ENCODE results near the gene RIPK1. TPM values are rescaled to one million over a fixed set of nuclear protein-coding genes. Genes with fewer than 3 reads are reported as not detected.

The RIPK1 gene
- polyA plus RNA-seq, 1 experiment, result 25.9 TPM

- H3K27me3 ChIP-seq (ENCODE audit: control insufficient read depth, insufficient read depth, low read length), result no peaks in the 10 kb centered on the region
- H3K27ac ChIP-seq (ENCODE audit: low read depth, low read length), result no peak overlapping the region
- no peak overlapping the region for H3K4me3 ChIP-seq (ENCODE audit: low read depth, low read length)
- no peak for TF ChIP-seq CTCF (IDR thresholded peaks at IDR 0.05; ENCODE audit: low read depth, low read length)
- ChIA-PET POLR2A (interaction anchor here (1.0 kb wide), 1 partner anchor 13 kb away, joined by 3 read pairs; no protein-coding TSS in a partner anchor), CTCF (interaction anchor here (1.4 kb wide), 1 partner anchor 165 kb away, joined by 5 read pairs; no protein-coding TSS in a partner anchor)
- no peaks in the 10 kb centered on the region; the same call in none of the 2 replicates for H3K9me3 ChIP-seq (ENCODE audit: control insufficient read depth, insufficient read depth, low read length)
- DNase-seq (ENCODE audit: low read depth, low spot score), result no peak
Observed at GRCh38 chr6:3086282-3086946, 18.1 kb downstream of the RIPK1 start.

GRCh38 chr6:3088446-3088845 is 20.2 kb downstream of the RIPK1 start:
- TF ChIP-seq CTCF (IDR thresholded peaks at IDR 0.05; ENCODE audit: low read depth, low read length), result no peak
- CTCF ChIA-PET, result no interaction called here
- peak overlapping the region; percentile 65 for H3K27ac ChIP-seq (ENCODE audit: low read depth, low read length)
- no peaks in the 10 kb centered on the region for H3K27me3 ChIP-seq (ENCODE audit: control insufficient read depth, insufficient read depth, low read length)
- POLR2A ChIA-PET, result no interaction called here
- H3K4me3 ChIP-seq (ENCODE audit: low read depth, low read length), result no peak overlapping the region
- no peaks in the 10 kb centered on the region; the same call in none of the 2 replicates for H3K9me3 ChIP-seq (ENCODE audit: control insufficient read depth, insufficient read depth, low read length)
- DNase-seq (ENCODE audit: low read depth, low spot score), result no peak

GRCh38 chr6:3088968-3089367 is 20.7 kb downstream of the RIPK1 start:
- POLR2A ChIA-PET, result no interaction called here
- H3K4me3 ChIP-seq (ENCODE audit: low read depth, low read length), result no peak overlapping the region
- no peaks in the 10 kb centered on the region; the same call in none of the 2 replicates for H3K9me3 ChIP-seq (ENCODE audit: control insufficient read depth, insufficient read depth, low read length)
- DNase-seq (ENCODE audit: low read depth, low spot score), result no peak
- peak overlapping the region; percentile 65 for H3K27ac ChIP-seq (ENCODE audit: low read depth, low read length)
- H3K27me3 ChIP-seq (ENCODE audit: control insufficient read depth, insufficient read depth, low read length), result no peaks in the 10 kb centered on the region
- CTCF ChIA-PET, result no interaction called here
- no peak for TF ChIP-seq CTCF (IDR thresholded peaks at IDR 0.05; ENCODE audit: low read depth, low read length)

- Histone ChIP-seq H3K27ac (ENCODE audit: low read depth, low read length) (no peak overlapping the region), H3K27me3 (ENCODE audit: control insufficient read depth, insufficient read depth, low read length) (no peaks in the 10 kb centered on the region), H3K4me3 (ENCODE audit: low read depth, low read length) (no peak overlapping the region), H3K9me3 (ENCODE audit: control insufficient read depth, insufficient read depth, low read length) (no peaks in the 10 kb centered on the region; the same call in none of the 2 replicates)
- ChIA-PET POLR2A (no interaction called here), CTCF (no interaction called here)
- TF ChIP-seq CTCF (IDR thresholded peaks at IDR 0.05; ENCODE audit: low read depth, low read length), result no peak
- no peak for DNase-seq (ENCODE audit: low read depth, low spot score)
Observed at GRCh38 chr6:3090013-3090412, 21.7 kb downstream of the RIPK1 start.

GRCh38 chr6:3094815-3095214 is 26.5 kb downstream of the RIPK1 start:
- no peaks in the 10 kb centered on the region for H3K27me3 ChIP-seq (ENCODE audit: control insufficient read depth, insufficient read depth, low read length)
- H3K9me3 ChIP-seq (ENCODE audit: control insufficient read depth, insufficient read depth, low read length), result no peaks in the 10 kb centered on the region; the same call in none of the 2 replicates
- ChIA-PET CTCF (no interaction called here), POLR2A (no interaction called here)
- no peak for DNase-seq (ENCODE audit: low read depth, low spot score)
- no peak for TF ChIP-seq CTCF (IDR thresholded peaks at IDR 0.05; ENCODE audit: low read depth, low read length)
- no peak overlapping the region for H3K27ac ChIP-seq (ENCODE audit: low read depth, low read length)
- no peak overlapping the region for H3K4me3 ChIP-seq (ENCODE audit: low read depth, low read length)
